ENCODE measurements around the gene C11orf42. TPM values are rescaled to one million over a fixed set of nuclear protein-coding genes. Genes with fewer than 3 reads are reported as not detected.

The C11orf42 gene
- not detected for total RNA-seq
- polyA plus RNA-seq = not detected

GRCh38 chr11:6205366-6205765 lies at the start of gene C11orf42:
TSS of gene C11orf42 (plus strand) at chr11:6205557. CDS start at chr11:6205616, 59 bp downstream.
- no peak within 1 kb of the TSS for H3K4me3 ChIP-seq (ENCODE audit: low read depth, low read length)
- H3K36me3 ChIP-seq (ENCODE audit: insufficient read depth) = no peaks in the 10 kb centered on the region
- 97% methylated on average over 1 of the region's 1 CpG for WGBS
- H3K27ac ChIP-seq (ENCODE audit: low read depth) = no peak within 1 kb of the TSS
- no peak for DNase-seq (ENCODE audit: extremely low spot score)
- H3K4me1 ChIP-seq (ENCODE audit: insufficient read depth) = no peaks in the 10 kb centered on the region

- no peaks in the 10 kb centered on the region for H3K36me3 ChIP-seq (ENCODE audit: insufficient read depth)
- no peaks in the 10 kb centered on the region for H3K4me1 ChIP-seq (ENCODE audit: insufficient read depth)
- H3K4me3 ChIP-seq (ENCODE audit: low read depth, low read length) = no peak overlapping the region
- WGBS = 78% methylated on average over 7 of the region's 7 CpGs
- no peak for DNase-seq (ENCODE audit: extremely low spot score)
- no peak overlapping the region for H3K27ac ChIP-seq (ENCODE audit: low read depth)
Measured at GRCh38 chr11:6156628-6157359, 48.6 kb upstream of the C11orf42 start.

GRCh38 chr11:6170226-6170625 lies 35.1 kb upstream of the C11orf42 start, which contains the start of gene OR52B2:
TSS of gene OR52B2 (minus strand) at chr11:6170326. CDS start at chr11:6170326, 0 bp downstream.
- DNase-seq (ENCODE audit: extremely low spot score) = no peak
- 83% methylated on average over 1 of the region's 1 CpG for WGBS
- peaks cover 1% of the 10 kb centered on the region for H3K36me3 ChIP-seq (ENCODE audit: insufficient read depth)
- H3K4me3 ChIP-seq (ENCODE audit: low read depth, low read length) = no peak within 1 kb of the TSS
- H3K4me1 ChIP-seq (ENCODE audit: insufficient read depth) = no peaks in the 10 kb centered on the region
- H3K27ac ChIP-seq (ENCODE audit: low read depth) = no peak within 1 kb of the TSS

GRCh38 chr11:6175440-6175839 lies 29.9 kb upstream of the C11orf42 start:
- no peak overlapping the region for H3K4me3 ChIP-seq (ENCODE audit: low read depth, low read length)
- H3K36me3 ChIP-seq (ENCODE audit: insufficient read depth) = peaks cover 1% of the 10 kb centered on the region
- WGBS = 56% methylated on average over 2 of the region's 2 CpGs
- no peaks in the 10 kb centered on the region for H3K4me1 ChIP-seq (ENCODE audit: insufficient read depth)
- no peak for DNase-seq (ENCODE audit: extremely low spot score)
- H3K27ac ChIP-seq (ENCODE audit: low read depth) = no peak overlapping the region

GRCh38 chr11:6191742-6192141 lies 13.6 kb upstream of the C11orf42 start:
- no peak overlapping the region for H3K27ac ChIP-seq (ENCODE audit: low read depth)
- H3K4me1 ChIP-seq (ENCODE audit: insufficient read depth) = no peaks in the 10 kb centered on the region
- no peak overlapping the region for H3K4me3 ChIP-seq (ENCODE audit: low read depth, low read length)
- no peaks in the 10 kb centered on the region for H3K36me3 ChIP-seq (ENCODE audit: insufficient read depth)
- no peak for DNase-seq (ENCODE audit: extremely low spot score)

GRCh38 chr11:6194065-6194581 lies 11.2 kb upstream of the C11orf42 start:
- H3K27ac ChIP-seq (ENCODE audit: low read depth) = no peak overlapping the region
- H3K4me1 ChIP-seq (ENCODE audit: insufficient read depth) = no peaks in the 10 kb centered on the region
- H3K36me3 ChIP-seq (ENCODE audit: insufficient read depth) = no peaks in the 10 kb centered on the region
- WGBS = 69% methylated on average over 1 of the region's 1 CpG
- DNase-seq (ENCODE audit: extremely low spot score) = no peak
- no peak overlapping the region for H3K4me3 ChIP-seq (ENCODE audit: low read depth, low read length)

GRCh38 chr11:6196396-6196795 lies 9.0 kb upstream of the C11orf42 start:
- Histone ChIP-seq H3K36me3 (ENCODE audit: insufficient read depth) (no peaks in the 10 kb centered on the region), H3K4me3 (ENCODE audit: low read depth, low read length) (no peak overlapping the region), H3K27ac (ENCODE audit: low read depth) (no peak overlapping the region), H3K4me1 (ENCODE audit: insufficient read depth) (no peaks in the 10 kb centered on the region)
- no peak for DNase-seq (ENCODE audit: extremely low spot score)
- WGBS = 33% methylated on average over 4 of the region's 4 CpGs

GRCh38 chr11:6197466-6198200 lies 7.7 kb upstream of the C11orf42 start:
- H3K4me1 ChIP-seq (ENCODE audit: insufficient read depth) = no peaks in the 10 kb centered on the region
- H3K4me3 ChIP-seq (ENCODE audit: low read depth, low read length) = no peak overlapping the region
- no peak for DNase-seq (ENCODE audit: extremely low spot score)
- WGBS = 78% methylated on average over 4 of the region's 4 CpGs
- no peak overlapping the region for H3K27ac ChIP-seq (ENCODE audit: low read depth)
- no peaks in the 10 kb centered on the region for H3K36me3 ChIP-seq (ENCODE audit: insufficient read depth)

- no peaks in the 10 kb centered on the region for H3K36me3 ChIP-seq (ENCODE audit: insufficient read depth)
- DNase-seq (ENCODE audit: extremely low spot score) = no peak
- 98% methylated on average over 5 of the region's 5 CpGs for WGBS
- no peaks in the 10 kb centered on the region for H3K4me1 ChIP-seq (ENCODE audit: insufficient read depth)
- H3K4me3 ChIP-seq (ENCODE audit: low read depth, low read length) = no peak within 1 kb of the TSS
- no peak within 1 kb of the TSS for H3K27ac ChIP-seq (ENCODE audit: low read depth)
Measured at GRCh38 chr11:6199174-6199810, 6.1 kb upstream of the C11orf42 start, which contains the start of gene OR52W1. TSS of gene OR52W1 (plus strand) at chr11:6199224. CDS start at chr11:6199224, 0 bp downstream.

- H3K4me3 ChIP-seq (ENCODE audit: low read depth, low read length) = no peak overlapping the region
- no peaks in the 10 kb centered on the region for H3K4me1 ChIP-seq (ENCODE audit: insufficient read depth)
- no peak for DNase-seq (ENCODE audit: extremely low spot score)
- no peak overlapping the region for H3K27ac ChIP-seq (ENCODE audit: low read depth)
- no peaks in the 10 kb centered on the region for H3K36me3 ChIP-seq (ENCODE audit: insufficient read depth)
- WGBS = 73% methylated on average over 4 of the region's 4 CpGs
Measured at GRCh38 chr11:6200975-6201374, 4.4 kb upstream of the C11orf42 start.

- Histone ChIP-seq H3K4me1 (ENCODE audit: insufficient read depth) (no peaks in the 10 kb centered on the region), H3K36me3 (ENCODE audit: insufficient read depth) (no peaks in the 10 kb centered on the region)
- 73% methylated on average over 2 of the region's 2 CpGs for WGBS
Measured at GRCh38 chr11:6201481-6201880, 3.9 kb upstream of the C11orf42 start.

GRCh38 chr11:6202041-6202440 lies 3.3 kb upstream of the C11orf42 start:
- WGBS = 73% methylated on average over 1 of the region's 1 CpG
- H3K36me3 ChIP-seq (ENCODE audit: insufficient read depth) = no peaks in the 10 kb centered on the region

More at GRCh38 chr11:6201481-6201880, 3.9 kb upstream of the C11orf42 start:
- no peak for DNase-seq (ENCODE audit: extremely low spot score)
- no peak overlapping the region for H3K27ac ChIP-seq (ENCODE audit: low read depth)
- H3K4me3 ChIP-seq (ENCODE audit: low read depth, low read length) = no peak overlapping the region

GRCh38 chr11:6203327-6203726 lies 2.0 kb upstream of the C11orf42 start:
- Histone ChIP-seq H3K4me3 (ENCODE audit: low read depth, low read length) (no peak overlapping the region), H3K4me1 (ENCODE audit: insufficient read depth) (no peaks in the 10 kb centered on the region), H3K27ac (ENCODE audit: low read depth) (no peak overlapping the region), H3K36me3 (ENCODE audit: insufficient read depth) (no peaks in the 10 kb centered on the region)
- 66% methylated on average over 3 of the region's 3 CpGs for WGBS
- no peak for DNase-seq (ENCODE audit: extremely low spot score)

More at GRCh38 chr11:6202041-6202440, 3.3 kb upstream of the C11orf42 start:
- no peak for DNase-seq (ENCODE audit: extremely low spot score)
- no peaks in the 10 kb centered on the region for H3K4me1 ChIP-seq (ENCODE audit: insufficient read depth)
- no peak overlapping the region for H3K4me3 ChIP-seq (ENCODE audit: low read depth, low read length)
- H3K27ac ChIP-seq (ENCODE audit: low read depth) = no peak overlapping the region
